ENCODE measurements around the gene CA9.

DNA sequence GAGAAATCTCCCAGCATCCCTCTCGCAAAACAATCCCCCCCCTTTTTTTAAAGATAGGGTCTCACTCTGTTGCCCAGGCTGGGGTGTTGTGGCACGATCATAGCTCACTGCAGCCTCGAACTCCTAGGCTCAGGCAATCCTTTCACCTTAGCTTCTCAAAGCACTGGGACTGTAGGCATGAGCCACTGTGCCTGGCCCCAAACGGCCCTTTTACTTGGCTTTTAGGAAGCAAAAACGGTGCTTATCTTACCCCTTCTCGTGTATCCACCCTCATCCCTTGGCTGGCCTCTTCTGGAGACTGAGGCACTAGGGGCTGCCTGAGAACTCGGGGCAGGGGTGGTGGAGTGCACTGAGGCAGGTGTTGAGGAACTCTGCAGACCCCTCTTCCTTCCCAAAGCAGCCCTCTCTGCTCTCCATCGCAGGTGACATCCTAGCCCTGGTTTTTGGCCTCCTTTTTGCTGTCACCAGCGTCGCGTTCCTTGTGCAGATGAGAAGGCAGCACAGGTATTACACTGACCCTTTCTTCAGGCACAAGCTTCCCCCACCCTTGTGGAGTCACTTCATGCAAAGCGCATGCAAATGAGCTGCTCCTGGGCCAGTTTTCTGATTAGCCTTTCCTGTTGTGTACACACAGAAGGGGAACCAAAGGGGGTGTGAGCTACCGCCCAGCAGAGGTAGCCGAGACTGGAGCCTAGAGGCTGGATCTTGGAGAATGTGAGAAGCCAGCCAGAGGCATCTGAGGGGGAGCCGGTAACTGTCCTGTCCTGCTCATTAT, 6.8 kb downstream of the CA9 start:
- TF ChIP-seq, protein P1, sequence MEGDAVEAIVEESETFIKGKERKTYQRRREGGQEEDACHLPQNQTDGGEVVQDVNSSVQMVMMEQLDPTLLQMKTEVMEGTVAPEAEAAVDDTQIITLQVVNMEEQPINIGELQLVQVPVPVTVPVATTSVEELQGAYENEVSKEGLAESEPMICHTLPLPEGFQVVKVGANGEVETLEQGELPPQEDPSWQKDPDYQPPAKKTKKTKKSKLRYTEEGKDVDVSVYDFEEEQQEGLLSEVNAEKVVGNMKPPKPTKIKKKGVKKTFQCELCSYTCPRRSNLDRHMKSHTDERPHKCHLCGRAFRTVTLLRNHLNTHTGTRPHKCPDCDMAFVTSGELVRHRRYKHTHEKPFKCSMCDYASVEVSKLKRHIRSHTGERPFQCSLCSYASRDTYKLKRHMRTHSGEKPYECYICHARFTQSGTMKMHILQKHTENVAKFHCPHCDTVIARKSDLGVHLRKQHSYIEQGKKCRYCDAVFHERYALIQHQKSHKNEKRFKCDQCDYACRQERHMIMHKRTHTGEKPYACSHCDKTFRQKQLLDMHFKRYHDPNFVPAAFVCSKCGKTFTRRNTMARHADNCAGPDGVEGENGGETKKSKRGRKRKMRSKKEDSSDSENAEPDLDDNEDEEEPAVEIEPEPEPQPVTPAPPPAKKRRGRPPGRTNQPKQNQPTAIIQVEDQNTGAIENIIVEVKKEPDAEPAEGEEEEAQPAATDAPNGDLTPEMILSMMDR (IDR thresholded peaks at IDR 0.05; ENCODE audit: poor library complexity) = no peak
- TF ChIP-seq EZH2phosphoT487 (IDR thresholded peaks at IDR 0.05; ENCODE audit: low read depth, severe bottlenecking, unreplicated experiment) = no peak
